Common myeloid progenitor, CD34-positive (primary cell): Measurements from ENCODE around the gene CAMKK1.
A peak's percentile ranks its signal among the peaks of the same experiment; 100 is the strongest.

Experiments
- CTCF ChIA-PET: fragments of 350-600 bp; sonication (Branson Sonifier 250); formaldehyde crosslinking; loops from one replicate; lab custom pipeline; 2021; ENCODE audit warnings: antibody characterized with exemption; lab: Charles Lee
- POLR2A ChIA-PET: fragments of 350-600 bp; sonication (Branson Sonifier 250); formaldehyde crosslinking; loops from one replicate; lab custom pipeline; 2021; ENCODE audit warnings: antibody characterized with exemption; lab: Charles Lee
- DNase-seq, 3 donors: peaks; one replicate each; pipeline versions ENCODE4 v3.0.0 to v3.0.0-alpha.2; 2013
- H3K27ac ChIP-seq, 2 experiments: 1 replicate in 1 of 2; 2 replicates in 1 of 2; pipeline ENCODE4 v1.7.0; 2013; ENCODE audit warnings: inconsistent platforms in 2 of 2, low read length in 2 of 2, mild to moderate bottlenecking in 2 of 2, low read depth in 1 of 2, moderate library complexity in 1 of 2; ENCODE audit not compliant: severe bottlenecking in 2 of 2, insufficient read depth in 1 of 2, poor library complexity in 1 of 2
- H3K27me3 ChIP-seq, 5 experiments: replicated peaks in 2 of 5; 1 replicate in 3 of 5; 2 replicates in 2 of 5; pipeline versions ENCODE4 v1.6.1 to v1.7.0; 2013; ENCODE audit warnings: low read length in 4 of 5, mild to moderate bottlenecking in 2 of 5, moderate library complexity in 2 of 5, inconsistent platforms in 1 of 5; ENCODE audit not compliant: insufficient read depth in 5 of 5, control insufficient read depth in 4 of 5
- H3K36me3 ChIP-seq, 4 experiments: 1 replicate in 2 of 4; 2 replicates in 2 of 4; pipeline versions ENCODE4 v1.6.1 to v1.7.0; 2013; ENCODE audit warnings: low read length in 3 of 4, control low read depth in 1 of 4, mild to moderate bottlenecking in 1 of 4; ENCODE audit not compliant: control insufficient read depth in 4 of 4, insufficient read depth in 4 of 4
- H3K4me1 ChIP-seq, 4 experiments: 1 replicate in 3 of 4; 2 replicates in 1 of 4; pipeline versions ENCODE4 v1.6.1 to v1.7.1; 2013; ENCODE audit warnings: low read length in 3 of 4, mild to moderate bottlenecking in 3 of 4, control low read depth in 1 of 4, inconsistent platforms in 1 of 4, moderate library complexity in 1 of 4; ENCODE audit not compliant: control insufficient read depth in 4 of 4, insufficient read depth in 4 of 4; ENCODE audit errors: control extremely low read depth in 1 of 4
- H3K4me3 ChIP-seq, 7 experiments: 1 replicate in 4 of 7; 2 replicates in 3 of 7; pipeline versions ENCODE4 v1.5.1 to v1.7.0; 2013; ENCODE audit warnings: mild to moderate bottlenecking in 7 of 7, low read length in 6 of 7, moderate library complexity in 6 of 7, inconsistent platforms in 2 of 7, low read depth in 2 of 7, control low read depth in 1 of 7; ENCODE audit not compliant: insufficient read depth in 4 of 7, control insufficient read depth in 1 of 7; ENCODE audit errors: extremely low read depth in 1 of 7
- H3K9me3 ChIP-seq, 5 experiments: 1 replicate in 4 of 5; 2 replicates in 1 of 5; pipeline versions ENCODE4 v1.6.1 to v1.7.1; 2013; ENCODE audit warnings: low read length in 4 of 5, mild to moderate bottlenecking in 2 of 5, inconsistent platforms in 1 of 5, low read depth in 1 of 5, moderate library complexity in 1 of 5; ENCODE audit not compliant: control insufficient read depth in 4 of 5, insufficient read depth in 2 of 5; ENCODE audit errors: control extremely low read depth in 1 of 5
- WGBS: methylation state at CpG from one replicate; pipeline ENCODE4 v1.1.5; 2013; ENCODE audit not compliant: insufficient coverage; 5-methylcytosine and 5-hydroxymethylcytosine counted together

Gene CAMKK1

DNA sequence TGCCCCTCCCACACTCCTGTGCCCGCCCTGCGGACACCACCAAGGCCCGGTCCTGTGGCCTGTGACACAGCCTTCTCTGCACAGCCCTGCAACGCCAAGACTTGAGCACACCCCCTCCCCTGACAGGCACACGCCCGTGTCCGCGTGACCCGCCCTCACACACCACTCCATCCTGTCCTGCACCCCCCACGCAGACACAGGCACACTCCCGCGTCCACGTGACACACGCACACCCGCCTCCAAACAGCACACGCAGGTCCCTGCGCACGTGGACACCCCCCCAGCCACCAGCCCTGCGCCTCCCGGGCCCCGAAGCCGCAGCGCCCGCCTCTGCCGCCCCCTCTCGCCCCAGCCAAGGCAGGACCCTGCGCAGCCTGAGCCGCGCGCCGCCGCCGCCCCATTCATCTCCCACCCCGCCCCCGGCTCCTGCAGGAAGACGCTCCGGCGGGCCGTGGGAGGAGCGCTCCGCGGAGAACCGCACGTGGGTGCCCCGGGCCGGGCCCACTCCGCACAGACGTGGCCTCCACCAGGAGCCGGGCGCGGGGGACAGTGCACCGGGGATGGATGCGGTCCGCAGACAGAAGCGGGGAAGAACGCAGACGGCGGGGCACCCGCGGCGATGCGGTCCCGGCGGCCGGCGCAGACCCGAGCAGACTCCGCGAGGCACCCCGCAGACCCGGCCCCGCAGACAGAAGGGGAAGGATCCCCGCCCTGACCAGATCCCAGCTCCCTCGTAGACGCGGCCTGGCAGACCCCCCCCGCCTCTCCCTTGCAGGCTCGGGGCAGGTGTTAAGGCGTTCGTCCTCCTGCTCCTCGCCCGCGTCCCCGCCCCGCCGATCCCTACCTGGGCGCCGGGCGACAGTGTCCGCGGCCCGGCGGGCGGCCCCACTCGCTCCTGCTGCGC lies 506 bp downstream of the CAMKK1 start:
- no peaks in the 10 kb centered on the region for H3K9me3 ChIP-seq
- H3K4me3 ChIP-seq, result peak overlapping the region; percentile 7 to 78 (median 66)
- H3K36me3 ChIP-seq, result peaks cover 0 to 7% (median 3%) of the 10 kb centered on the region in 4 experiments
- no peaks in the 10 kb centered on the region for H3K27me3 ChIP-seq
- H3K4me1 ChIP-seq, result peaks cover 2 to 41% (median 34%) of the 10 kb centered on the region in 4 experiments
- peak; percentile 78 to 92 (median 87) for DNase-seq
- ChIA-PET CTCF (interaction anchor here (2.6 kb wide), 1 partner anchor 11 kb away, joined by 14 read pairs; no protein-coding TSS in a partner anchor), POLR2A (interaction anchor here (0.5 to 1.7 kb wide), 3 partner anchors 12 to 567 kb away, joined by 3 to 5 read pairs (median 3); partner anchors contain the start of gene NCBP3)
- H3K27ac ChIP-seq, result no peak overlapping the region
- WGBS, result under 1% methylated on average over 78 of the region's 96 CpGs

- ChIA-PET POLR2A (no interaction called here), CTCF (no interaction called here)
- Histone ChIP-seq H3K4me1 (peaks cover 2 to 47% (median 41%) of the 10 kb centered on the region in 4 experiments), H3K27ac (no peak overlapping the region), H3K27me3 (no peaks in the 10 kb centered on the region), H3K9me3 (no peaks in the 10 kb centered on the region), H3K4me3 (peak overlapping the region in 6 of 7 experiments; percentile 15 to 78 (median 66)), H3K36me3 (peaks cover 0 to 3% (median 1%) of the 10 kb centered on the region in 4 experiments)
- WGBS, result 49% methylated on average over 12 of the region's 12 CpGs
- no peak for DNase-seq
Observed at GRCh38 chr17:3891626-3892094, 1.2 kb downstream of the CAMKK1 start.

GRCh38 chr17:3890878-3891219 lies 2.0 kb downstream of the CAMKK1 start:
- H3K36me3 ChIP-seq, result no peaks in the 10 kb centered on the region
- ChIA-PET POLR2A (no interaction called here), CTCF (interaction anchor here (1.1 to 2.0 kb wide), 3 partner anchors 10 to 47 kb away, joined by 3 to 7 read pairs (median 4); partner anchors contain the start of gene NCBP3)
- H3K9me3 ChIP-seq, result no peaks in the 10 kb centered on the region
- H3K4me1 ChIP-seq, result peaks cover 2 to 50% (median 44%) of the 10 kb centered on the region in 4 experiments
- no peaks in the 10 kb centered on the region for H3K27me3 ChIP-seq
- H3K4me3 ChIP-seq, result no peak overlapping the region
- no peak for DNase-seq
- H3K27ac ChIP-seq, result no peak overlapping the region
- WGBS, result 100% methylated on average over 2 of the region's 4 CpGs

DNA sequence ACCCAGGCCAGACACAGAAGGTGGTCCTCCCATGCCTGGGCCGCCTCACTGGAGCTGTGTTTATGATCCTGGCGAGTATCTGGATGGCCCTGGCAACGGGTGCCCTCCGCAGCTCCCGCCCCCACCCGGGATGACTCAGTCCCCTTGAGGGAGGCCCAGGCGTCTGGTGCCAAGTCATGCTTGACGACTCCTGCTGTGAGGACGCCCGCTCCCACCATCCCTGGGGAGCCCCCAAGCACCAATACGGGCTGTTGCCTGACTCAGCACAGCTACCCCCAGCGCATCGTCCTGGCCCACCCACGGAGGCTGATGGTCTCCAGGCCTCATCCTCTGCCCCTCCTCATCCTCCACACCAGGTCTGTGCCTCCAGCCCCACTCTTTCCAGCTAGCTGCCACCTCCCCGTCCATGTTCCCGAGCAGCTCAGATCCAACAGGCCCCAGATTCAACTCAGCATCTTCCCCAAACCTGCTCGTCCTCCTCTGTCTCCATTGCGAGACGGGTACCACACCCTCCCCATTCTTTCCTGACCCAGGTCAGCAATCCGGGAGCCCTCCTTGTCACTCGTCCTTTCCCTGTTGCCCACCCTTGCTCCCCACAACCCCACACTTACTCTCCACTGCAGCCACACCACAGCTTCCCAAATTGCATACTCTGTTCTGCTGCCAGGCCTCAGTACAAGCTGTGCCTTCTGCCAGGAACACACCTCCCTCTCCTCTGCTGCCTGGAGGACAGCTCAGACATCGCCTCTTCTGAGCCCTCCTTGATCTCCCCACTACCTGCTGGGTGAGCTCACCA lies 2.6 kb downstream of the CAMKK1 start:
- Histone ChIP-seq H3K27me3 (no peaks in the 10 kb centered on the region), H3K36me3 (no peaks in the 10 kb centered on the region), H3K27ac (no peak overlapping the region), H3K4me1 (peaks cover 2 to 48% (median 43%) of the 10 kb centered on the region in 4 experiments), H3K9me3 (no peaks in the 10 kb centered on the region), H3K4me3 (no peak overlapping the region)
- POLR2A ChIA-PET, result no interaction called here
- DNase-seq, result peak in 1 of 3 donors; percentile 46
- CTCF ChIA-PET, result interaction anchor here (0.8 to 2.0 kb wide), 5 partner anchors 10 to 152 kb away, joined by 3 to 7 read pairs (median 4); partner anchors contain the start of gene NCBP3
- 92% methylated on average over 19 of the region's 22 CpGs for WGBS

- CTCF ChIA-PET, result interaction anchor here (0.8 to 2.0 kb wide), 6 partner anchors 11 to 152 kb away, joined by 3 to 7 read pairs (median 4); partner anchors contain the start of gene NCBP3
- peaks cover 0 to 3% (median 0%) of the 10 kb centered on the region in 4 experiments for H3K36me3 ChIP-seq
Observed at GRCh38 chr17:3889325-3890012, 3.4 kb downstream of the CAMKK1 start.

GRCh38 chr17:3888343-3889171 lies 4.3 kb downstream of the CAMKK1 start:
- Histone ChIP-seq H3K4me1 (peaks cover 0 to 31% (median 30%) of the 10 kb centered on the region in 4 experiments), H3K36me3 (peaks cover 0 to 5% (median 2%) of the 10 kb centered on the region in 4 experiments), H3K9me3 (no peaks in the 10 kb centered on the region), H3K4me3 (no peak overlapping the region), H3K27me3 (no peaks in the 10 kb centered on the region), H3K27ac (no peak overlapping the region)
- peak in 2 of 3 donors; percentile 44 to 48 for DNase-seq
- POLR2A ChIA-PET, result no interaction called here
- CTCF ChIA-PET, result interaction anchor here (0.9 to 2.0 kb wide), 2 partner anchors 27 to 42 kb away, joined by 3 to 7 read pairs; partner anchors contain the start of gene NCBP3
- 87% methylated on average over 35 of the region's 50 CpGs for WGBS

More at GRCh38 chr17:3889325-3890012, 3.4 kb downstream of the CAMKK1 start:
- Histone ChIP-seq H3K4me1 (peaks cover 0 to 40% (median 35%) of the 10 kb centered on the region in 4 experiments), H3K27ac (no peak overlapping the region), H3K4me3 (no peak overlapping the region), H3K27me3 (no peaks in the 10 kb centered on the region), H3K9me3 (no peaks in the 10 kb centered on the region)
- POLR2A ChIA-PET, result no interaction called here
- 97% methylated on average over 14 of the region's 17 CpGs for WGBS
- no peak for DNase-seq
